Kasumi-1 (cell line): ENCODE results near the gene C1orf198.

Experiments
- DNase-seq, 2 experiments: peaks; one replicate each; lab custom pipeline; 2025; lab: John Stamatoyannopoulos, UW

The C1orf198 gene

GRCh38 chr1:230808281-230808872 lies 59.9 kb downstream of the C1orf198 start:
- no peak for DNase-seq

- DNase-seq: no peak
Observed at GRCh38 chr1:230807561-230808280, 60.6 kb downstream of the C1orf198 start.

- no peak for DNase-seq
Observed at GRCh38 chr1:230807029-230807428, 61.3 kb downstream of the C1orf198 start.

GRCh38 chr1:230806552-230806951 lies 61.8 kb downstream of the C1orf198 start:
- DNase-seq: no peak

GRCh38 chr1:230804396-230804795 lies 63.9 kb downstream of the C1orf198 start:
- no peak for DNase-seq

- no peak for DNase-seq
Observed at GRCh38 chr1:230800891-230801840, 67.2 kb downstream of the C1orf198 start.

- no peak for DNase-seq
Observed at GRCh38 chr1:230798491-230798890, 69.8 kb downstream of the C1orf198 start.

- peak; percentile 50 to 56 for DNase-seq
Observed at GRCh38 chr1:230797942-230798365, 70.4 kb downstream of the C1orf198 start.

GRCh38 chr1:230797376-230797920 lies 70.9 kb downstream of the C1orf198 start:
- DNase-seq: no peak

- DNase-seq: no peak
Observed at GRCh38 chr1:230796626-230797025, 71.7 kb downstream of the C1orf198 start.

GRCh38 chr1:230794871-230795605 lies 73.3 kb downstream of the C1orf198 start:
- DNase-seq: no peak

- DNase-seq: no peak
Observed at GRCh38 chr1:230794431-230794830, 73.9 kb downstream of the C1orf198 start.

- no peak for DNase-seq
Observed at GRCh38 chr1:230793463-230793745, 74.9 kb downstream of the C1orf198 start.

- peak in 1 of 2 experiments; percentile 14 for DNase-seq
Observed at GRCh38 chr1:230792691-230793462, 75.4 kb downstream of the C1orf198 start.

- no peak for DNase-seq
Observed at GRCh38 chr1:230791986-230792564, 76.2 kb downstream of the C1orf198 start.

GRCh38 chr1:230790026-230790425 lies 78.3 kb downstream of the C1orf198 start:
- no peak for DNase-seq

GRCh38 chr1:230788561-230789275 lies 79.6 kb downstream of the C1orf198 start:
- DNase-seq: no peak

- DNase-seq: no peak
Observed at GRCh38 chr1:230787471-230787870, 80.8 kb downstream of the C1orf198 start.
